ENCODE data around the gene ELOVL2. TPM values are rescaled to one million over a fixed set of nuclear protein-coding genes. Genes with fewer than 3 reads are reported as not detected.

ELOVL2 gene
- total and polyA plus RNA-seq, 2 donors (not counting 1 experiment from before 2014, with no cell fraction given): not detected

GRCh38 chr6:10972196-10972595 lies 71.9 kb downstream of the ELOVL2 start:
- H3K9me3 ChIP-seq (ENCODE audit: control extremely low read depth in 1 of 3, control insufficient read depth in 2 of 3, insufficient read depth in 1 of 3, low read length in 2 of 3): peaks cover 0 to 7% (median 0%) of the 10 kb centered on the region in 3 donors
- no peaks in the 10 kb centered on the region for H3K4me1 ChIP-seq (ENCODE audit: control insufficient read depth in 2 of 2, insufficient read depth in 2 of 2, low read length in 2 of 2)
- no peaks in the 10 kb centered on the region for H3K36me3 ChIP-seq (replicated peaks in 1 of 2; ENCODE audit: control extremely low read depth in 1 of 2, control insufficient read depth in 1 of 2, extremely low read depth in 1 of 2, insufficient read depth in 2 of 2, low read length in 1 of 2)
- H4K20me1 ChIP-seq (ENCODE audit: control insufficient read depth, insufficient read depth, low read length, poor library complexity, severe bottlenecking): no peaks in the 10 kb centered on the region
- Mint-ChIP-seq H3K4me1 (no peaks in the 10 kb centered on the region), H3K27me3 (peaks cover 14% of the 10 kb centered on the region), H3K27ac (no peak overlapping the region), H3K4me3 (no peak overlapping the region), H3K9me3 (ENCODE audit: insufficient read depth) (peaks cover 5% of the 10 kb centered on the region)
- no peaks in the 10 kb centered on the region for H3K79me2 ChIP-seq (ENCODE audit: control insufficient read depth, insufficient read depth, low read length)
- POLR2A ChIA-PET: no interaction called here
- no peak overlapping the region for H3K27ac ChIP-seq (ENCODE audit: low read length in 2 of 2)
- no peak overlapping the region for H3K4me3 ChIP-seq (ENCODE audit: control extremely low read depth in 1 of 5, extremely low read depth in 1 of 5, insufficient read depth in 1 of 5, low read depth in 2 of 5, low read length in 4 of 5)
- intact Hi-C loops (cut with micrococcal nuclease): no loop called here
- ATAC-seq (ENCODE audit: low read depth): no peak
- CTCF ChIA-PET: no interaction called here
- no peak overlapping the region for H3K4me2 ChIP-seq (replicated peaks; ENCODE audit: low read depth, low read length, poor library complexity, severe bottlenecking)
- no peak for DNase-seq
- peaks cover 0 to 4% (median 0%) of the 10 kb centered on the region in 4 experiments for H3K27me3 ChIP-seq (replicated peaks in 1 of 4; ENCODE audit: control extremely low read depth in 1 of 4, control insufficient read depth in 3 of 4, insufficient read depth in 4 of 4, low read length in 3 of 4)
- WGBS (ENCODE audit: insufficient coverage): 80% methylated on average over 1 of the region's 3 CpGs
- no peak overlapping the region for H3K9ac ChIP-seq (ENCODE audit: low read length)
- no peak overlapping the region for H2AFZ ChIP-seq (ENCODE audit: insufficient read depth, low read depth, low read length, poor library complexity, severe bottlenecking)
- no peak for TF ChIP-seq EZH2 (IDR thresholded peaks at IDR 0.05; ENCODE audit: borderline replicate concordance, insufficient read depth, low read depth, low read length, poor library complexity, severe bottlenecking)

- no peaks in the 10 kb centered on the region for H3K4me1 ChIP-seq (ENCODE audit: control insufficient read depth in 2 of 2, insufficient read depth in 2 of 2, low read length in 2 of 2)
- ChIA-PET CTCF (interaction anchor here (1.4 kb wide), 1 partner anchor 17 kb away, joined by 3 read pairs; no protein-coding TSS in a partner anchor), POLR2A (no interaction called here)
- peaks cover 0 to 4% (median 0%) of the 10 kb centered on the region in 4 experiments for H3K27me3 ChIP-seq (replicated peaks in 1 of 4; ENCODE audit: control extremely low read depth in 1 of 4, control insufficient read depth in 3 of 4, insufficient read depth in 4 of 4, low read length in 3 of 4)
- no peak for ATAC-seq (ENCODE audit: low read depth)
- H3K36me3 ChIP-seq (replicated peaks in 1 of 2; ENCODE audit: control extremely low read depth in 1 of 2, control insufficient read depth in 1 of 2, extremely low read depth in 1 of 2, insufficient read depth in 2 of 2, low read length in 1 of 2): no peaks in the 10 kb centered on the region
- no peak for DNase-seq
- Mint-ChIP-seq H3K4me3 (no peak overlapping the region), H3K27ac (no peak overlapping the region), H3K4me1 (no peaks in the 10 kb centered on the region), H3K27me3 (peaks cover 14% of the 10 kb centered on the region), H3K9me3 (ENCODE audit: insufficient read depth) (peaks cover 9% of the 10 kb centered on the region)
- 97% methylated on average over 3 of the region's 3 CpGs for WGBS (ENCODE audit: insufficient coverage)
- no peak overlapping the region for H3K4me3 ChIP-seq (ENCODE audit: control extremely low read depth in 1 of 5, extremely low read depth in 1 of 5, insufficient read depth in 1 of 5, low read depth in 2 of 5, low read length in 4 of 5)
- no peak for TF ChIP-seq CTCF (IDR thresholded peaks at IDR 0.05)
- no peak for TF ChIP-seq EZH2 (IDR thresholded peaks at IDR 0.05; ENCODE audit: borderline replicate concordance, insufficient read depth, low read depth, low read length, poor library complexity, severe bottlenecking)
- no peak overlapping the region for H3K27ac ChIP-seq (ENCODE audit: low read length in 2 of 2)
- no peak overlapping the region for H3K4me2 ChIP-seq (replicated peaks; ENCODE audit: low read depth, low read length, poor library complexity, severe bottlenecking)
- no peaks in the 10 kb centered on the region for H3K79me2 ChIP-seq (ENCODE audit: control insufficient read depth, insufficient read depth, low read length)
- H4K20me1 ChIP-seq (ENCODE audit: control insufficient read depth, insufficient read depth, low read length, poor library complexity, severe bottlenecking): no peaks in the 10 kb centered on the region
- H3K9me3 ChIP-seq (ENCODE audit: control extremely low read depth in 1 of 3, control insufficient read depth in 2 of 3, insufficient read depth in 1 of 3, low read length in 2 of 3): peaks cover 0 to 7% (median 3%) of the 10 kb centered on the region in 3 donors
- intact Hi-C loops (cut with micrococcal nuclease): no loop called here
- H2AFZ ChIP-seq (ENCODE audit: insufficient read depth, low read depth, low read length, poor library complexity, severe bottlenecking): no peak overlapping the region
- H3K9ac ChIP-seq (ENCODE audit: low read length): no peak overlapping the region
Measured at GRCh38 chr6:10970731-10971130, 73.4 kb downstream of the ELOVL2 start.

All from B cell (primary cell).